GM12875 (cell line): ENCODE results near the gene GKN2.
"Not testable (repeated sequence)": the region's sequence is repeated elsewhere in the genome, so short reads cannot be mapped to it uniquely, and the experiment has no call there.

Experiments
- H3K4me3 ChIP-seq: one replicate; pipeline ENCODE4 v1.5.1; 2011; ENCODE audit warnings: low read depth, low read length, control low read depth
- TF ChIP-seq, protein P1 (sequence below): IDR thresholded peaks from 2 replicates; pipeline ENCODE4 v1.5.1; 2011; ENCODE audit warnings: low read depth, mild to moderate bottlenecking, control low read depth, inconsistent platforms, low read length, moderate library complexity, borderline replicate concordance; ENCODE audit not compliant: insufficient read depth

GKN2 gene

DNA sequence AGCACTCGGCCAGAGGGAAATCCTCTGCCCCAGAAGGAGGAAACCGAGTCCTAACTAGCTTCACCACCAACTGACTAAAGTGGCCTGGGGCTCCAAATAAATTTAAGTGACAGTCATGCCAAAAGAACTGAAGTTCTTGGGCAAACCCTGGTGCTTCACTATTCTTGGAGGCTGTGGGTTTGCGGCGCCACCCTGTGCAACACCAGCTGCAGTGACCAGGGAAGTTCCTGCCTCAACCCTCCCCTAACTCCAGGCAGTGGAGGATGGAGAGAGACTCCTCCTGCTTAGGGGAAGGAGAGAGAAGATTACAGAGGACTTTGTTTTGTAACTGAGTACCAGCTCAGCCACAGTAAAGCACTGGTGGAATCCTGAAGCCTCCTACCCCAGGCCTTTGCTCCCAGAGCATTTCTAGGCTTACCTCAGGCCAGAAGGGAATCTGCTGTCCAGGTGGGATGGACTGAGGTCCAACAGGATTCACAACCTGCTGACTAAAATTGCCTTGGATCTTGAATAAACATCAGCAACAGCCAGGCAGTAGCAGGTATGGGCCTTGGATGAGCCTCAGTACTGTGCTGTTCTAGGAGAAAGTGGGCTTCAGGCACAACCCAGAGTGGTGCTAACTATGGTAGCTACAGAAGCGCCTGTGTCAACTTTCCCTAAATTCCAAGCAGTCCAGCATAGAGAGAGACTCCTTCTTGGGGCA, 52.0 kb downstream of the GKN2 start:
- TF ChIP-seq, protein P1, sequence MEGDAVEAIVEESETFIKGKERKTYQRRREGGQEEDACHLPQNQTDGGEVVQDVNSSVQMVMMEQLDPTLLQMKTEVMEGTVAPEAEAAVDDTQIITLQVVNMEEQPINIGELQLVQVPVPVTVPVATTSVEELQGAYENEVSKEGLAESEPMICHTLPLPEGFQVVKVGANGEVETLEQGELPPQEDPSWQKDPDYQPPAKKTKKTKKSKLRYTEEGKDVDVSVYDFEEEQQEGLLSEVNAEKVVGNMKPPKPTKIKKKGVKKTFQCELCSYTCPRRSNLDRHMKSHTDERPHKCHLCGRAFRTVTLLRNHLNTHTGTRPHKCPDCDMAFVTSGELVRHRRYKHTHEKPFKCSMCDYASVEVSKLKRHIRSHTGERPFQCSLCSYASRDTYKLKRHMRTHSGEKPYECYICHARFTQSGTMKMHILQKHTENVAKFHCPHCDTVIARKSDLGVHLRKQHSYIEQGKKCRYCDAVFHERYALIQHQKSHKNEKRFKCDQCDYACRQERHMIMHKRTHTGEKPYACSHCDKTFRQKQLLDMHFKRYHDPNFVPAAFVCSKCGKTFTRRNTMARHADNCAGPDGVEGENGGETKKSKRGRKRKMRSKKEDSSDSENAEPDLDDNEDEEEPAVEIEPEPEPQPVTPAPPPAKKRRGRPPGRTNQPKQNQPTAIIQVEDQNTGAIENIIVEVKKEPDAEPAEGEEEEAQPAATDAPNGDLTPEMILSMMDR = no peak

GRCh38 chr2:68895981-68896380, 56.7 kb downstream of the GKN2 start:
- not testable (repeated sequence) for H3K4me3 ChIP-seq

More for the DNA sequence above, 52.0 kb downstream of the GKN2 start:
- no peak overlapping the region for H3K4me3 ChIP-seq
